Activated CD8-positive, alpha-beta memory T cell treated with anti-CD3 and anti-CD28 coated beads for 1 hour (primary cell): ENCODE data around the gene CEP120.
A peak's percentile ranks its signal among the peaks of the same experiment; 100 is the strongest.
"Not testable (repeated sequence)": the region's sequence is repeated elsewhere in the genome, so short reads cannot be mapped to it uniquely, and the experiment has no call there.

ENCODE experiments used
- DNase-seq, 2 donors: peaks; one replicate each; pipeline ENCODE4 v3.0.0-alpha.2; 2020; ENCODE audit warnings: low read depth in 1 of 2; ENCODE audit errors: extremely low read depth in 1 of 2

The CEP120 gene

DNA sequence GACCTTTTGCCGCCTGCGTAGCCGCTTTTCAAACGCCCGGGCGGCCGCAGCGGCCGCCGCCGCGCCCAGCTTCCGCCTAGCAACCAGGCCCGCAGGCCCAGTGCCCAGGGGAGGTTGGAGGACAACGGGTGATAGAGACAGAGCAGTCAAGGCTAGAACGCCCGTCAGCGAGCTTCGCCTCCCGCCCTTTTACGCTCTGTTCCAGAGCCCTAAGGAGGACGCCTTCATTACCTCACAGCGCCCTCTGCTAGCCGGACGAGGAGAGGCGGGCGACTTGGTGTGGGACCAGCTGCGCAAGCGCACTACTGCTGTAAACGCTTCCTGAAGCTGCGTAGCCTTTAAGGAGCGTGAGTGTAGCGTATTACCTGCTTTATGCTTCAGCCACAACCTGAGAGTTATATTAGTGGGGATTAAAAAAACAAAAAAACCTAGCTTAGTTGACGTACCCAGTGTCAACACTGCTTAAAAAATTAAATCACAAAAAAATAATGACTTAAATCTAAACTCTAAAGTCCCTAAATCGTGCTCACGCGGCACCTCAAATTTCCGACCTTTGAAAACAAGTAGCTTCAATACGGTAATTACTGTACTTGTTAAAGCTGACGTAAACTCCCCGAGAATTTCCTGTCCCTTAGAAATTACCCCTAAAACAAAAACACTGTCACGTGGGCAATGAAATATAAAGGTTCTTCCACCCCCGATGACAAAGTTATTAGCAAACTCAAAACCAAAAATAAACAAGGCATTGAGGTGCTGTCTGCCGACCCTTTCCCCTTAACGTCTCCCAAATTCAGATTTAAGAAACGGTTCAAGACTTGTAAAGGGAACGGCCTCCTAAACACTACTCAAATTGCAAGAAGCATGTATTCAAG, at the start of gene CEP120:
Gene CEP120, minus strand, starts transcription at position 126 of the 872 bp plus-strand sequence. CDS start 405 bp downstream, outside the sequence.
- DNase-seq = peak; percentile 94 to 96

DNA sequence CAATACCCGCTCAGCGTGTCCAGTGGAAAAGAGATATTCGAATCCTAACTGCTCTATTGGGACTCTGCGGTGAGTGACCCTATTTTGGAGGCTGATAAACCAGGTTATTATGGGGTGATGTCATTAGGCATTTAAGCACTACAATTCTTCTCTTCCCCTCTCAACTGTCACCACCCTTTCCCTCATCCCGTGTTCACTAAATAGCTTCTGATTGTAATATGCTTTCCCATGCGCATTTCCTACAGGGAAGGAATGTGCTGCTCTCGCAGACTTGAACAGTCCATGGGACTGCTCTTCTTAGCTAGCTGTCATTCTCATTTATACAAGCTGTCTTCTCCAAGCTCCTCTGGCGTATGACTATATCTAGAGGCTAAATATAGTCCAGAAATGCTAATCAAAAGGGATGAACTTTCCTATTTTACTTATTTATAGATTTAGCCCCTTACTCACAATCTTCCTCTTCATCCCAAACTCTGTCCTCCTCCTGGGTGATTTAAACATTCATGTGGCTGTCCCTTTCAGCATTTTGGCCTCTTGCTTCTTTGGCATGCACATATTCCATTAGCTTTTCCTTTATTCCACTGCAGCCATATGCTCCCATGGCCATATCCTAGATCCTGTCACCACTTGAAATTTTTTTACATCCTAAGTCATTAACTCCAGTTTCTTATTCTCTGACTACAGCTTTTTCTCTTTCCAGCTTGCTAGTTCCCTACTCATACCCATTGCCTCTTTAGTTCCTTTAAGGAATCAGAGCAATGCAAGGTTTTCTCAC, 49.1 kb upstream of the CEP120 start:
- no peak for DNase-seq

DNA sequence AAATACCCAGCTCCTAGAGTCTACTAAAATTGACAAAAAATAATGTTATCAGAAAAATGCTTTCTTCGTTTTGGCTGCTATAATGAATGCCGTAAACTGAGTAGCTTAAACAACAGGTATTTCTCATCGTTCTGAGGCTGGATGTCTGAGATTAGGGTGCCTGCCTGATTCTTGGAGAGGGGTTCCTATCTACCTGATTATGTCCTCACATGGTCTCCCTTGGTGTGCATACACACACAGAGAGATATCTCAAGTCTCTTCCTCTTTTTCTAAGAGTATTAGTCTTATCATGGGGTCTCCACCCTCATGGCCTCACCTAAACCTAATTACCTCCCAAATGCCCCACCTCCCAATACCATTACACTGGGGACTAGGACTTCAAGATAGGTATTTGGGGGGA, 48.2 kb upstream of the CEP120 start:
- DNase-seq = no peak

DNA sequence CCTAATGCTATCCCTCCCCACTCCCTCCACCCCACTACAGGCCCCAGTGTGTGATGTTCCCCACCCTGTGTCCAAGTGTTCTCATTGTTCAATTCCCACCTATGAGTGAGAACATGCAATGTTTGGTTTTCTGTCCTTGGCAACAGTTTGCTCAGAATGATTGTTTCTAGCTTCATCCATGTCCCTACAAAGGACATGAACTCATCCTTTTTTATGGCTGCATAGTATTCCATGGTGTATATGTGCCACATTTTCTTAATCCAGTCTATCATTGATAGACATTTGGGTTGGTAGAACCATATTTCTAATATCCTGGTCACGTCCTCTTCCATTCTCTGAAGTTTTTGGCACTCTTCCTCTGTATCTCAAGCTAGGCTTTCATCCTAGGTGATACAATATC, 43.6 kb upstream of the CEP120 start:
- not testable (repeated sequence) for DNase-seq

DNA sequence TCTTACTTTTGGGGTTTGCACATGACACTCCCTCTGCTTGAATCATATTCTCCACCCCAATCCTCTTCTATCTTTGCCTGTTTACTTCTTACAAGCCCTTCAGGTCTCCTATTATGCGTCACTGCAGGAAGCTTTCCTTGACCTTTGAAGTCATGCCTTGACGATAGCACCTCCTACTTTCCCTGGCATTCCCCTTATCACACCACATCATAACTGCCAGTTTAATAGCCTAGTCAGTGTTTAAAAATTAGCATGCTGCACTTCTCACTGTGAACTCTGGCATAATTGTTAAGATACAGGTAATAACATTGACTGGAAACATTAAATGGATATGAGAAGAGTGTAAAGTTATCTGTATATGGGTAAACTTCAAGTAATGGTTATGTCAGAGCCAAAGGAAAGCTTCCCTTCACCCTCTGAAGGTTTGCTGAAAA, 37.1 kb upstream of the CEP120 start:
- no peak for DNase-seq

DNA sequence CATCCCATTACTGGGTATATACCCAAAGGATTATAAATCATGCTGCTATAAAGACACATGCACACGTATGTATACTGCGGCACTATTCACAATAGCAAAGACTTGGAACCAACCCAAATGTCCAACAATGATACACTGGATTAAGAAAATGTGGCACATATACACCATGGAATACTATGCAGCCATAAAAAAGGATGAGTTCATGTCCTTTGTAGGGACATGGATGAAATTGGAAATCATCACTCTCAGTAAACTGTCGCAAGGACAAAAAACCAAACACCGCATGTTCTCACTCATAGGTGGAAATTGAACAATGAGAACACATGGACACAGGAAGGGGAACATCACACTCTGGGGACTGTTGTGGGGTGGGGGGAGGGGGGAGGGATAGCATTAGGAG, 35.8 kb upstream of the CEP120 start:
- DNase-seq = not testable (repeated sequence)

DNA sequence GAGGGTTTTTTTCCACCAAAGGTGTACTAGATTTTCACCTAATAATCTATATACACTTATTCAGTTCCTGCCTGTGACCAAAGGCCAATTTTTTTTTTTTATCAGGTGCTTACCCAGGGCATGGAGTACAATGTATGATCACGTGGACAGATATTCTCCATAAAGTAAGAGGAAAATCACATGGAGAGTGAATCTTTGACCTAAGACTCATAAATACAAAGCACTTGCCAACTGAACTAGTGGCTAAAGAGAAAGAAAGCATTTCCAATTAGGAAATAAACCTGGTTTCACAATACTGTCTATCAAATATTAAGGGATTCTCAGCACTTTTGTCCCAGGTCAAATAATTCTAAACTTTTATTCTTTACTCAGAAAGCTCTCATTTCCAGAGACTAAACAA, 33.0 kb upstream of the CEP120 start:
- no peak for DNase-seq

DNA sequence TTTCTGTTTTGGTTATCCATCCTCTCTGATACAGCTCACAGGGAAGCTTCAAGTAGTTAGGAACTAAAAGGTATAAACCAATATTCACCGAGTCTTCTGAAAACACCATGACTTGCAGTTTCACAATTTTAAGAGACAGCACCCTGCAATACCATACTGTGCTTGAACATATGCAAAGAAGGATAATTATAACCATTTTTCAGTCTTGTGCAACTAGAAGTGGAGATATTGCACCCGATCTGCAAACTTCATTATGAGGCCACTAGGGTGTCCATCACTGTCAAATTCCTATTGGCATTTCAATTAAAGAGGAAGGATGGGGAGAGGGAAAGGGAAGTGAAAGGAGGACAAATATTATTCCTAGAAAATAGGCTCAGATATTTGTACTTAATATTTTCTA, 32.4 kb upstream of the CEP120 start:
- no peak for DNase-seq

DNA sequence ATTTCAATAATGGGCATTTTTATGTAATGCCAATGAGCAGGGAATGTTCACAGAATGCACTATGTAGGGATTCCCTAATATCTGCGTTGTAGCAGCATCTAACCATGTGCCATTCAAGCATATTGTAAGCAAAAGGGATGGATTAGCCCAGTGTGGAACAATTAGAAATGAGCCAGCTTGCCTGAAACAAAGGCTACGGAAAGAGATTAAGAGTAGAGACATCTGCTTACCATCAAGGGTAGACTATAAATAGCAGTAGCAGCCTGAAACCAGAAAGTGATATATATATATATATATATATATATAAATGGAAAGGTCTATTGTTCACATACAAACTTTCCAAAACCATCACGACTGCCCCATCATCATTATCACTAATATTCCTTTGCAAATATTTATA, 31.9 kb upstream of the CEP120 start:
- DNase-seq = no peak

DNA sequence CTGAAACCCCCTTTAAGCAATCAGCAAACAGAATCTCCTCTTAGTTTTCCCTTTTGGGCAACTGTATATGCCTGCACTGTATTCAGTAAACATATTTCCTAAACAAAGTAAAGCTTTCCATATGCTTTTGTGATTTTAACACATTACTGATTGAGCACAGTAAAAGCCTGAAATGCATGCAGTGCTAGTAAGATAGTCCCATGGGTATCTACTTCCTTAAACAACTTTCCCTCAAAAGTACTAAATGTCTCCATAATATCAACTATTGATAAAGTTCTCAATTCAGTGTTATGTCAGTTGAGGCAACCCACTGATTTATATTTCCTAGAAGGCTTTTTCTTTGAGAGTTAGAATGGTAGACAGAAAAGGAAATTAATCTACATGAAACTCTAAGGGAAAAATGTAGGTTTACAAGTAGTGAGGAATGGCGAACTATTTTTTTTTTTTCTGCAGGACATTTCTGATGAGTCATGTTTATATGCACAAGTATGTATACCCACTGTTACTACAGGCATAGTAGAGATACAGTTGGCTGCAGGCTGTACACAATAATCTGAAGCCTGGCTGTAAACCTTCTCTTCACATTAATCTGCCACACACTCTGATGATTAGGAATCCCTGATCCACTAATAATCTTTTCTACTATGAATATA, 31.2 kb upstream of the CEP120 start:
- DNase-seq = no peak

DNA sequence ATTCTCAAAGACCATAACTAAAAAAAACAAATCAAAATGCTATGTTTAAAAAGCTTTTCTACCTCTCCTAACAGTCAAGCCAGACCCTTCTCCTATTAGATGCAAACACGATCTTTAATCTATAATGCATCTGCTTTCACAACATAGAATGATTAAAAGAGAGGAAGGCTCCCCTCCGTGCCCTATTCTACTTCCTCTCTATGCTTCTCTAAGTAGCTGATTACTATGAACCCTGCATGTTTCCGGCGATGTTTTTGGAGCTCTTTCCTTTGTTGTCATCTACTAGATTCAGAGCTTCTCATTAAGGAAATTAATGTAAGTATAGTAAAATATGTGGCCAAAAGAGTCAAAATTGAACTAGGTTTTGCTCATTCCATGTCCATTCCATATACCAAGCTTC, 29.2 kb upstream of the CEP120 start:
- DNase-seq = no peak

DNA sequence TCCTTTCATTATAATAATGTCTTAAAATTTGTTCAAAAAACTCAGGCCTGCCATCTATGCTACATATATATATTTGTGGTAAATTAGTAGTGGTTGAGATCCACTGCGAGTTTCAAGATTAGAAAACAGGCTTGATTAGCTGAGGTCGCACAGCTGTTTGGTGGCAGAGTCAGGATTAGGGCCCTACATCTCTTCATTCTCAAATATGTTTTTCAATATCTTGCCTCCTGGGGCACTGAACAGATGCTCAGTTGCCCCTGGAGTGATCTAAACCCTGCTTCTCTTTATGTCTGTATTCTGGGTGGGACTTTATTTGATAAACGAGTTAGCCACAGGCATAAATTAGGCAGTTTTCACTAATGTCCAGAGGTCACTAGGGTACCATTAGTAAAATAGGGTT, 27.8 kb upstream of the CEP120 start:
- no peak for DNase-seq

DNA sequence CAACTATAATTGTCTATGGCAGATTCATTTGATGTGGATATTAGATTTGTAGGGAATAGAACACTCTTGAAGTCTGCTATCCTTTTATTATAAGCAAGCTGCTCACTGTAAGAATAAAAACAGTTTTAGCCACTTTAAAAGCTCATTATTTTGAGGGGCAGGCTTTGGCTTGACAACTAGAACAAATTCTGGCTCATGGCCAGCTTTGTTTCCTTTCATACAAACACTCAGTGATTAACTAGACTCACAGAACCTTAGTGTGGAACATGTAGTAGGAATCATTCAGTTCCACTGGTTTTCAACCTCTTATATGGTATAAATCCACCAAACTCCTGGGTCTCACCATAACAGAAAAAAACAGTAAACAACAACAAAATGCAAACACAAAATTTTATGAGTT, 27.4 kb upstream of the CEP120 start:
- no peak for DNase-seq

DNA sequence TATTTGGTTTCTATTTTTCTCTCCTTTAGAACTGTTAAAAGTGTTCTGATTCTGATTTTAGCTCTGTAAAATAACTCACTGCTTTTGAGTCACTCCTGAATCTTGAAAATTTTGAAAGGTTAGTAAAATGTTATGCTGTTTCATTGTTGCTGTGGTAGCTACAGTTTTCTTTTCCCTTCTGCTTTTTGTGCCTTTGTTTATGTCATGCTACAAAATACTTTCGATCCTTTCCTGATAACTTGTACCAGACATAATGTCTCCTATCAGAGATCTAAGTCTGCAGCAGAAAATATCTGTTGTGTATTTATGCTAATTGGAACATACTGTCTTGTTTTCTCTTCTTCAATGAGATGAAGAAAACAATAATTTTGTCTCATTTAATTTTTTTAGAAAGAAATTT, 26.9 kb upstream of the CEP120 start:
- DNase-seq = no peak

DNA sequence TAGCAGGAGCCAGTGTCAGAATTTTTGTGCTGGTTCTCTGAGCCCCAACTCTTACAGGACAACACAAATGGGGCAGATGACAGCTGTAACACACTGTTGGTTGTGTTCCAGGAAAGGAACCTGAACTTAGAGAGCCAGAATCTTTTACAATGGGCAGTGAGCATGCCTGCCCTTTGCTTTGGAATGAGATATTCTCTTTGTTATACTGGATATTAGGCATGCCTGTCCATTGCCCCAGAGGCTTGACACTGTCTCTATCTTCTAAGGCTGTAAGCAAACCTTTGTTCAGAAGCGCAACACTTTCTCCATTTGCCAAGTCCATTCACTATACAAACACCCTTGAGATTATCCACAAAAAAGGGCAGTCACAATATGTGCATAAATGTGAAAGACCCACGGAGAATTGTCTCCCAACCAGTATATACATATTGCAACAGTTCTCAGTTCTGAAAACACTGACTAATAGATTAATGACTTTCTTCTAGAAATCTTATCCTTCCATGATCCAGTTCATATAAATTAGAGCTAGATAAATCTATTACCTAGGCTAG, 26.3 kb upstream of the CEP120 start:
- no peak for DNase-seq

DNA sequence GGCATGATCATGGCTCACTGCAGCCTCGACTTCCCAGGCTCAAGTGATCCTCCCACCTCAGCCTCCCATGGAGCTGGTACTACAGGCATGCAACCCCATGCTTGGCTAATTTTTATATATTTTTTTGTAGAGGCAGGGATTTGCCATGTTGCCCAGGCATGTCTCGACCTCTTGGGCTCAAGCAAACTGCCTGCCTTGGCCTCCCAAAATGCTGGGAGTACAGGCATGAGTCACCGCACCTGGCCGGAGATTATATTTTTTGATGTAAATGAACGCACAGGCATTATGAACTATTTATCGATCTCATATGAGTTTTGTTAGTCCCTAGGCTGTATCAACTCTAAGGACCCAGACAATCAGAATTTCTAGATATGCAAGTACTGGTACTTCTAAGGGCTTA, 25.5 kb upstream of the CEP120 start:
- DNase-seq = no peak

DNA sequence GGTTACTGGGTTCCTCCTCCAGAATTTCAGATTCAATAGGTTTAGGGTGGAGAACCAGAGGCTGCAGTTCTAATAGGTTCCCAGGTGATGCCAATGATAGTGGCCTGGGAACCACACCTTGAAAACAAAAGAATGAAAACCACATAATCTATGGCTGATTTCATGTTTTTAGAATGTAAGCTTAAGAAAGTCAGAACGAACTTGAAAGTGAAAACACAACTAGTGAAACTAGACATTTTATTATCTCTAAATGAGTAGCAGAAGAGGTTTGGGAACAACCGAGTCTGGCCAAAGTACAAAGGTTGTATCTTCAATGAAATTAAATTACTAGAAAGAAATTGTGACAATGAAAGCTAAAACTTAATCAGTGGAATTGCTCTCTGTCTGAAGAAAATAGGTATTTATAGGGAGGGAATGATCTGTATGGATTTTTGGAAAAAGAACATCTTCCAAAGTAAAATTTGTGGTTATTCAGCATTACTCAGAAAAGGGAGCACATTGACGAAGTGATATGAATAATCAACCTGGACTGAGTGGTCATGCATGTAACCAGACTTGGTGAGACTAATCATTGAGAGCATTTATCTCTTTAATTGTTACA, 24.9 kb upstream of the CEP120 start:
- DNase-seq = no peak

DNA sequence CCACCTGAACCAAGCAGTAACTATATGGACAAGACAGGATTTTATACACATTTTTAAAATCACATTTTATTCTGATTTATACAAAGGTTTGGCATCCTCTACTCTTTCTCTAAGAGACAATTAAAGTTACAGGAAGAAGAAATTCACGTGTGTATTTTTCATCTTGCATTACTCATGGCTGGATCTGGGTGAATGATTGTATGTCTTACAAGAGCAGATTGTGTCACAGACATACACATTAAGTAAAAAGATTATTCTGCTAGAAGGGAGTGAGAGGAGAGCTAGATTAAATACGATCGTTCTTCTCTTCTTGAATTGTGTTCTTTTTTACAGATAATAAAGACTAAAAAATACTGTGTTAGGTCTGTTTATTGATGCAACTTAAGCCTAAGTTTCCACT, 20.8 kb upstream of the CEP120 start:
- no peak for DNase-seq

DNA sequence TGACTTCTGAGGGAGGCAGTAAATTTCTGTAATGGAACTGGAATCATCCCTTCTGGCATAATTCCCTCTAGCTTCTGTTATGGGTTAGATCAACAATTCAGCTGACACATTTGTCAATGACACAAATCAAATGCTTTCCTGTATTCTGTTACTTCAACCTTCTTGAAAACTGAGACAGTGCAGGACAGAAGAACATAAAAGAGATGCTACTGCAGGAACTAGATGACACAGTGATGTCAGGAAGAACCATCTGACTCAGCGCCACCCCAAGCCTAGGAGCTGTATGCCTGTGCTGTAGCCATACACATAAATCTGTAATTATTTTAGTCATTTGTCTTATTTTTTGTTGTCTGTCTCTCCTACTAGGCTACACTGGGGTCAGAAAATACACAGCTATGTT, 18.2 kb upstream of the CEP120 start:
- no peak for DNase-seq

DNA sequence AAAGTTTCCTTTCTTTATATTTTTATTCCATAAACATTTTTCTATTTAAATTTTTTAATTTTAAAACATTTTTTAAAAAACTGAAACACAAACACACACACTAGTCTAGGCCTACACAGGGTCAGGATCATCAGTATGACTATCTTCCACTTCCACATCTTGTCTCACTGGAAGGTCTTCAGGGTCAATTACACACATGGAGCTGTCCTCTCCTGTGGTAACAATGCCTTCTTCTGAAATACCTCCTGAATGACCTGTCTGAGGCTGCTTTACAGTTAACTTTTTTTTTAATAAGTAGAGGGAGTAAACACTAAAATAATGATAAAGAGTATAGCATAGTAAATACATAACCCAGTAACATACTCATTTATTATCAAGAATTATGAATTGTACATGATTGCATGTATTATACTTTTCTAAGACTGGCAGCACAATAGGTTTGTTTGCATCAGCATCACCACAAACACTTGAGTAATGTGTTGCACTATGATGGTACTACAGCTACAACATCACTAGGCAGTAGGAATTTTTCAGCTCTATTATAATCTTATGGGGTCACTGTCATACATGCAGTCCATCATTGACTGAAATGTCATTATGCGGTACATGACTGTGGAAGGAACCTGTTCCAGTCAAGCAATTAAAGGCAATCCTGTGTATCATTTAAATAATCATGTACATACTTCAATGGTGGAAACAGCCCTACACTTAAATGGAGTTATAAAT, 17.4 kb upstream of the CEP120 start:
- DNase-seq = no peak
